H9 (cell line): ENCODE measurements around the gene CSRP1. TPM values are rescaled to one million over a fixed set of nuclear protein-coding genes. Genes with fewer than 3 reads are reported as not detected.

Experiments used
- DNase-seq: peaks from one replicate; pipeline ENCODE4 v3.0.0-alpha.2; 2017
- H2AFZ ChIP-seq: one replicate; pipeline ENCODE4 v1.6.1; 2013; ENCODE audit warnings: mild to moderate bottlenecking, low read length, control low read depth, moderate library complexity
- H2AK5ac ChIP-seq: 2 replicates; pipeline ENCODE4 v1.6.1; 2013; ENCODE audit warnings: low read length, control low read depth, mixed read lengths; ENCODE audit not compliant: insufficient read length
- H2BK120ac ChIP-seq: one replicate; pipeline ENCODE4 v1.6.1; 2013; ENCODE audit warnings: low read depth, mild to moderate bottlenecking, low read length, control low read depth, inconsistent platforms; ENCODE audit not compliant: poor library complexity, severe bottlenecking
- H2BK12ac ChIP-seq: 2 replicates; pipeline ENCODE4 v1.6.1; 2013; ENCODE audit warnings: low read length, control low read depth, mixed read lengths, low read depth; ENCODE audit not compliant: insufficient read length
- H2BK15ac ChIP-seq: 2 replicates; pipeline ENCODE4 v1.6.1; 2013; ENCODE audit warnings: low read depth, low read length, control low read depth
- H2BK20ac ChIP-seq: one replicate; pipeline ENCODE4 v1.6.1; 2013; ENCODE audit warnings: low read depth, mild to moderate bottlenecking, low read length, control low read depth, inconsistent platforms; ENCODE audit not compliant: poor library complexity, severe bottlenecking
- H2BK5ac ChIP-seq: 2 replicates; pipeline ENCODE4 v1.6.1; 2013; ENCODE audit warnings: low read length, control low read depth, mixed read lengths; ENCODE audit not compliant: insufficient read length
- H3K14ac ChIP-seq: 2 replicates; pipeline ENCODE4 v1.6.1; 2013; ENCODE audit warnings: low read length, control low read depth; ENCODE audit not compliant: insufficient read depth
- H3K18ac ChIP-seq: 2 replicates; pipeline ENCODE4 v1.6.1; 2013; ENCODE audit warnings: low read depth, mild to moderate bottlenecking, mixed read lengths, low read length, control low read depth; ENCODE audit not compliant: insufficient read length
- H3K23ac ChIP-seq: 2 replicates; pipeline ENCODE4 v1.6.1; 2013; ENCODE audit warnings: low read length, control low read depth, mixed read lengths, low read depth; ENCODE audit not compliant: insufficient read length
- H3K23me2 ChIP-seq: 2 replicates; pipeline ENCODE4 v1.6.1; 2013; ENCODE audit warnings: low read depth, mild to moderate bottlenecking, mixed read lengths, low read length, control low read depth; ENCODE audit not compliant: insufficient read length, poor library complexity, severe bottlenecking
- H3K27ac ChIP-seq: 2 replicates; pipeline ENCODE4 v1.5.1; 2013; ENCODE audit warnings: low read length, control low read depth, mixed read lengths, low read depth; ENCODE audit not compliant: insufficient read length
- H3K27me3 ChIP-seq: 2 replicates; pipeline ENCODE4 v1.6.1; 2013; ENCODE audit warnings: low read length, control low read depth, inconsistent platforms; ENCODE audit not compliant: insufficient read depth
- H3K4ac ChIP-seq: 2 replicates; pipeline ENCODE4 v1.6.1; 2013; ENCODE audit warnings: low read depth, mild to moderate bottlenecking, control low read depth, inconsistent platforms, low read length, moderate library complexity
- H3K4me1 ChIP-seq: 2 replicates; pipeline ENCODE4 v1.6.1; 2013; ENCODE audit warnings: low read length, control low read depth, inconsistent platforms; ENCODE audit not compliant: insufficient read depth
- H3K4me2 ChIP-seq: 2 replicates; pipeline ENCODE4 v1.6.1; 2013; ENCODE audit warnings: low read length, control low read depth, mixed read lengths; ENCODE audit not compliant: insufficient read length, insufficient read depth
- H3K56ac ChIP-seq: 2 replicates; pipeline ENCODE4 v1.6.1; 2013; ENCODE audit warnings: low read depth, mild to moderate bottlenecking, mixed read lengths, low read length, control low read depth; ENCODE audit not compliant: insufficient read length
- H3K79me1 ChIP-seq: 2 replicates; pipeline ENCODE4 v1.6.1; 2013; ENCODE audit warnings: low read depth, mild to moderate bottlenecking, moderate library complexity, low read length, control low read depth, inconsistent platforms; ENCODE audit not compliant: insufficient read depth, poor library complexity, severe bottlenecking
- H3K79me2 ChIP-seq: 2 replicates; pipeline ENCODE4 v1.6.1; 2013; ENCODE audit warnings: low read length, control low read depth, inconsistent platforms; ENCODE audit not compliant: insufficient read depth
- H3K9ac ChIP-seq: 2 replicates; pipeline ENCODE4 v1.6.1; 2013; ENCODE audit warnings: low read length, control low read depth, mixed read lengths; ENCODE audit not compliant: insufficient read length; ENCODE audit errors: extremely low read depth
- H3K9me3 ChIP-seq: one replicate; pipeline ENCODE4 v1.6.1; 2013; ENCODE audit warnings: low read depth, low read length, inconsistent platforms; ENCODE audit not compliant: control insufficient read depth
- H3T11ph ChIP-seq: one replicate; pipeline ENCODE4 v1.6.1; 2013; ENCODE audit warnings: mild to moderate bottlenecking, low read length, control low read depth, inconsistent platforms
- H4K20me1 ChIP-seq: one replicate; pipeline ENCODE4 v1.6.1; 2013; ENCODE audit not compliant: control insufficient read depth, insufficient read length, insufficient read depth
- H4K5ac ChIP-seq: 2 replicates; pipeline ENCODE4 v1.6.1; 2013; ENCODE audit warnings: low read depth, mild to moderate bottlenecking, mixed read lengths, low read length, control low read depth; ENCODE audit not compliant: insufficient read length
- H4K8ac ChIP-seq: replicated peaks from 2 replicates; pipeline ENCODE4 v1.6.1; 2013; ENCODE audit warnings: low read length, control low read depth, mixed read lengths, low read depth; ENCODE audit not compliant: insufficient read length
- H4K91ac ChIP-seq: 2 replicates; pipeline ENCODE4 v1.6.1; 2013; ENCODE audit warnings: low read depth, mild to moderate bottlenecking, moderate library complexity, mixed read lengths, low read length, control low read depth; ENCODE audit not compliant: insufficient read length
- H3K27ac Mint-ChIP-seq, 3 experiments: 2 replicates in 2 of 3; 3 replicates in 1 of 3; pipeline ENCODE4 v1.8.0; 2020 to 2021; ENCODE audit warnings: mixed read lengths in 3 of 3, mild to moderate bottlenecking in 1 of 3, moderate library complexity in 1 of 3
- H3K27me3 Mint-ChIP-seq: 2 replicates; pipeline ENCODE4 v1.8.0; 2021; ENCODE audit warnings: low read depth, mild to moderate bottlenecking, moderate library complexity, mixed read lengths
- H3K36me3 Mint-ChIP-seq, 3 experiments: 2 replicates in 2 of 3; 3 replicates in 1 of 3; pipeline ENCODE4 v1.8.0; 2020 to 2021; ENCODE audit warnings: low read depth in 3 of 3, mixed read lengths in 3 of 3; ENCODE audit not compliant: insufficient read depth in 1 of 3
- H3K4me1 Mint-ChIP-seq, 2 experiments: 2 replicates each; pipeline ENCODE4 v1.8.0; 2020; ENCODE audit warnings: mixed read lengths in 2 of 2
- H3K4me3 Mint-ChIP-seq, 2 experiments: 2 replicates in 1 of 2; 3 replicates in 1 of 2; pipeline ENCODE4 v1.8.0; 2020 to 2021; ENCODE audit warnings: mild to moderate bottlenecking in 2 of 2, mixed read lengths in 2 of 2, moderate library complexity in 1 of 2
- H3K9me3 Mint-ChIP-seq, 2 experiments: 2 replicates in 1 of 2; 3 replicates in 1 of 2; pipeline ENCODE4 v1.8.0; 2020; ENCODE audit warnings: mild to moderate bottlenecking in 2 of 2, mixed read lengths in 2 of 2, moderate library complexity in 1 of 2
- WGBS: extraction: QIAGEN DNeasy Blood & Tissue Kit; methylation state at CpG from one replicate; pipeline ENCODE4 v1.1.7; 2013; ENCODE audit warnings: missing lambda C conversion rate, low lambda C conversion rate, mixed read lengths; ENCODE audit not compliant: insufficient read length; ENCODE audit errors: extremely low coverage; 5-methylcytosine and 5-hydroxymethylcytosine counted together
- total RNA-seq: library from RNA; stranded (reverse); gene quantifications from 2 replicates; pipeline ENCODE4 v1.2.1, GENCODE V29; 2021
- TF ChIP-seq, protein P1 (sequence below): fragments of 200-600 bp; sonication (generic); conservative IDR thresholded peaks from 3 replicates; pipeline ENCODE4 v1.8.0; 2021; ENCODE audit warnings: antibody characterized with exemption, mild to moderate bottlenecking

CSRP1 gene
- total RNA-seq, 1 experiment from 2014 or later, result 0.44 TPM

DNA sequence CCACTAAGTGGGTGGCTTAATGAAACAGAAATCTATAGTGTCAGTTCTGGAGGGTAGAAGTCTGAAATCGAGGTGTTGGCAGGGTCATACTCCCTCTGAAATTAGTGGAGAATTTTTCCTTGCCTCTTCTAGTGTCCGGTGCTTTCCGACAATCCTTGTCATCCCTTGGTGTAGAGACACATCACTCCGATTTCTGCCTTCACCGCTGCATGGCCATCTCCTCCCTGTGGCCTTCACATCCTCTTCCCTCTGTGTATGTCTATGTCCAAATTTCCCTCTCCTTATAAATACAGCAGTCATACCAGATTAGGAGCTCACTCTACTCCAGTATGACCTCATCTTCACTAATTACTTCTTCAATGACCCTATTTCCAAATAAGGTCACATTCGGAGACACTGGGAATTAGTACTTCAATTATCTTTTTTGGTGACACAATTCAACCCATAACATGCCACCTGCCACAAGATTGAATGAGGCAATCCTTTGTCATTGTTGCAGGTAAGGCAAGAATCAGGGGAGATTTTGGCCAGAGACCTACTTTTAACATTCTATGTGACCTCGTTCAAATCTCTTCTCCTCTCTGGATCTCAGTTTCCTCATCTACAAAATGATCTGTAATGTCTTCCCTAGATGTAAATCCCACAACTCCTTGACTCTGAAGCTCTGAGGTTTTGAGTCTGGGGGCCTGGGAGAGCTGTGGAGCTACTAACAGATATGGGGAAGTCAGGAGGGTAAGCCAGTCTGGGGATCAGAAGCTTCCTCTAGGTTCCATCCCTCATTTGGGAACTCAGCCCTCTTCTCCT lies 48.1 kb upstream of the CSRP1 start:
- H4K20me1 ChIP-seq, result no peaks in the 10 kb centered on the region
- no peak overlapping the region for H4K91ac ChIP-seq
- H3K27me3 Mint-ChIP-seq, result peaks cover 14% of the 10 kb centered on the region
- H2AK5ac ChIP-seq, result no peak overlapping the region
- no peak overlapping the region for H3K23ac ChIP-seq
- no peaks in the 10 kb centered on the region for H3K79me1 ChIP-seq
- H3K27me3 ChIP-seq, result no peaks in the 10 kb centered on the region
- no peak overlapping the region for H2BK12ac ChIP-seq
- no peaks in the 10 kb centered on the region for H3K9me3 ChIP-seq
- no peaks in the 10 kb centered on the region for H3K36me3 Mint-ChIP-seq
- no peak overlapping the region for H3K27ac ChIP-seq
- H2BK15ac ChIP-seq, result no peak overlapping the region
- no peak overlapping the region for H3K14ac ChIP-seq
- no peak overlapping the region for H2BK120ac ChIP-seq
- no peak overlapping the region for H4K5ac ChIP-seq
- no CpG with 5 or more reads among the region's 7 CpGs for WGBS
- H3K4ac ChIP-seq, result no peak overlapping the region
- H3K23me2 ChIP-seq, result no peaks in the 10 kb centered on the region
- H3K4me3 Mint-ChIP-seq, result no peak overlapping the region
- no peak for DNase-seq
- no peak overlapping the region for H4K8ac ChIP-seq
- H3K79me2 ChIP-seq, result no peaks in the 10 kb centered on the region
- H3K4me1 Mint-ChIP-seq, result peaks cover 13 to 15% of the 10 kb centered on the region in 2 experiments
- H3K4me1 ChIP-seq, result 0 out of 2 replicates have a peak, but pooled peaks cover 3% of the 10 kb centered on the region
- H3K27ac Mint-ChIP-seq, result no peak overlapping the region; a peak in 1 of 7 replicates
- no peaks in the 10 kb centered on the region for H3K9me3 Mint-ChIP-seq
- H3K4me2 ChIP-seq, result no peak overlapping the region
- no peak overlapping the region for H2BK20ac ChIP-seq
- H3T11ph ChIP-seq, result no peak overlapping the region
- H3K56ac ChIP-seq, result no peak overlapping the region
- H2BK5ac ChIP-seq, result no peak overlapping the region
- TF ChIP-seq, protein P1, sequence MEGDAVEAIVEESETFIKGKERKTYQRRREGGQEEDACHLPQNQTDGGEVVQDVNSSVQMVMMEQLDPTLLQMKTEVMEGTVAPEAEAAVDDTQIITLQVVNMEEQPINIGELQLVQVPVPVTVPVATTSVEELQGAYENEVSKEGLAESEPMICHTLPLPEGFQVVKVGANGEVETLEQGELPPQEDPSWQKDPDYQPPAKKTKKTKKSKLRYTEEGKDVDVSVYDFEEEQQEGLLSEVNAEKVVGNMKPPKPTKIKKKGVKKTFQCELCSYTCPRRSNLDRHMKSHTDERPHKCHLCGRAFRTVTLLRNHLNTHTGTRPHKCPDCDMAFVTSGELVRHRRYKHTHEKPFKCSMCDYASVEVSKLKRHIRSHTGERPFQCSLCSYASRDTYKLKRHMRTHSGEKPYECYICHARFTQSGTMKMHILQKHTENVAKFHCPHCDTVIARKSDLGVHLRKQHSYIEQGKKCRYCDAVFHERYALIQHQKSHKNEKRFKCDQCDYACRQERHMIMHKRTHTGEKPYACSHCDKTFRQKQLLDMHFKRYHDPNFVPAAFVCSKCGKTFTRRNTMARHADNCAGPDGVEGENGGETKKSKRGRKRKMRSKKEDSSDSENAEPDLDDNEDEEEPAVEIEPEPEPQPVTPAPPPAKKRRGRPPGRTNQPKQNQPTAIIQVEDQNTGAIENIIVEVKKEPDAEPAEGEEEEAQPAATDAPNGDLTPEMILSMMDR, result no peak
- H2AFZ ChIP-seq, result no peak overlapping the region
- no peak overlapping the region for H3K9ac ChIP-seq
- no peak overlapping the region for H3K18ac ChIP-seq
